ENCODE results near the gene C1orf56.

The C1orf56 gene

GRCh38 chr1:151067185-151067584 lies 19.6 kb downstream of the C1orf56 start:
- no peak overlapping the region for H3K23ac ChIP-seq (ENCODE audit: low read length)
- H3K4me2 ChIP-seq (ENCODE audit: low read length), result no peak overlapping the region
- no CpG with 5 or more reads among the region's 4 CpGs for WGBS (ENCODE audit: extremely low coverage, insufficient coverage, low lambda C conversion rate)
- H3K36me3 ChIP-seq (ENCODE audit: control insufficient read depth, insufficient read depth, low read length), result peaks cover 5% of the 10 kb centered on the region
- H3K18ac ChIP-seq (ENCODE audit: low read length), result no peak overlapping the region
- no peak overlapping the region for H3K4ac ChIP-seq (ENCODE audit: low read depth, low read length)
- no peak overlapping the region for H4K8ac ChIP-seq (ENCODE audit: low read depth, low read length)
- no peak overlapping the region for H3K56ac ChIP-seq (ENCODE audit: low read length)
- H2BK5ac ChIP-seq (ENCODE audit: low read length), result no peak overlapping the region
- H3K4me3 ChIP-seq (ENCODE audit: low read length), result no peak overlapping the region
- peaks cover 37% of the 10 kb centered on the region for H3K79me2 ChIP-seq (ENCODE audit: control insufficient read depth, insufficient read depth, low read length)
- H2BK15ac ChIP-seq (replicated peaks; ENCODE audit: low read depth), result no peak overlapping the region
- H3K27ac ChIP-seq (ENCODE audit: low read depth, low read length), result no peak overlapping the region
- H3K27me3 ChIP-seq (ENCODE audit: insufficient read depth, low read length, poor library complexity), result no peaks in the 10 kb centered on the region
- peaks cover 3% of the 10 kb centered on the region for H3K4me1 ChIP-seq (ENCODE audit: control insufficient read depth, low read depth, low read length)
- DNase-seq, result no peak
- no peak overlapping the region for H4K5ac ChIP-seq (ENCODE audit: low read length)
- H2AK5ac ChIP-seq (ENCODE audit: low read length), result no peak overlapping the region
- H3K79me1 ChIP-seq (ENCODE audit: low read length), result peaks cover 8% of the 10 kb centered on the region
- no peak overlapping the region for H2BK120ac ChIP-seq (ENCODE audit: low read depth, low read length)
- no peak overlapping the region for H3K9ac ChIP-seq (ENCODE audit: low read length)

GRCh38 chr1:151069103-151069486 lies 21.5 kb downstream of the C1orf56 start:
- no peak for DNase-seq
- H2AK5ac ChIP-seq (ENCODE audit: low read length), result no peak overlapping the region
- WGBS (ENCODE audit: extremely low coverage, insufficient coverage, low lambda C conversion rate), result no CpG with 5 or more reads among the region's 5 CpGs
- H3K4ac ChIP-seq (ENCODE audit: low read depth, low read length), result no peak overlapping the region
- H4K8ac ChIP-seq (ENCODE audit: low read depth, low read length), result no peak overlapping the region
- peaks cover 3% of the 10 kb centered on the region for H3K4me1 ChIP-seq (ENCODE audit: control insufficient read depth, low read depth, low read length)
- no peak overlapping the region for H3K4me2 ChIP-seq (ENCODE audit: low read length)
- H3K56ac ChIP-seq (ENCODE audit: low read length), result no peak overlapping the region
- H3K36me3 ChIP-seq (ENCODE audit: control insufficient read depth, insufficient read depth, low read length), result peaks cover 5% of the 10 kb centered on the region
- H3K27ac ChIP-seq (ENCODE audit: low read depth, low read length), result no peak overlapping the region
- H3K9ac ChIP-seq (ENCODE audit: low read length), result no peak overlapping the region
- peaks cover 24% of the 10 kb centered on the region for H3K79me2 ChIP-seq (ENCODE audit: control insufficient read depth, insufficient read depth, low read length)
- no peak overlapping the region for H2BK120ac ChIP-seq (ENCODE audit: low read depth, low read length)
- H3K27me3 ChIP-seq (ENCODE audit: insufficient read depth, low read length, poor library complexity), result no peaks in the 10 kb centered on the region
- no peak overlapping the region for H2BK15ac ChIP-seq (replicated peaks; ENCODE audit: low read depth)
- no peak overlapping the region for H2BK5ac ChIP-seq (ENCODE audit: low read length)
- H4K5ac ChIP-seq (ENCODE audit: low read length), result no peak overlapping the region
- no peak overlapping the region for H3K23ac ChIP-seq (ENCODE audit: low read length)
- H3K18ac ChIP-seq (ENCODE audit: low read length), result no peak overlapping the region
- peaks cover 8% of the 10 kb centered on the region for H3K79me1 ChIP-seq (ENCODE audit: low read length)
- H3K4me3 ChIP-seq (ENCODE audit: low read length), result no peak overlapping the region

- no peak within 1 kb of the TSS for H4K5ac ChIP-seq (ENCODE audit: low read length)
- H3K56ac ChIP-seq (ENCODE audit: low read length), result peak within 1 kb of the TSS; percentile 79
- peak within 1 kb of the TSS; percentile 29 for H3K4me3 ChIP-seq (ENCODE audit: low read length)
- H2BK5ac ChIP-seq (ENCODE audit: low read length), result peak within 1 kb of the TSS; percentile 44
- H2AK5ac ChIP-seq (ENCODE audit: low read length), result no peak within 1 kb of the TSS
- H3K18ac ChIP-seq (ENCODE audit: low read length), result peak within 1 kb of the TSS; percentile 96
- H3K4me1 ChIP-seq (ENCODE audit: control insufficient read depth, low read depth, low read length), result no peaks in the 10 kb centered on the region
- peak within 1 kb of the TSS; percentile 44 for H3K4me2 ChIP-seq (ENCODE audit: low read length)
- peak within 1 kb of the TSS; percentile 55 for H2BK120ac ChIP-seq (ENCODE audit: low read depth, low read length)
- H3K9ac ChIP-seq (ENCODE audit: low read length), result peak within 1 kb of the TSS; percentile 72
- no peak within 1 kb of the TSS for H3K23ac ChIP-seq (ENCODE audit: low read length)
- H3K27ac ChIP-seq (ENCODE audit: low read depth, low read length), result peak within 1 kb of the TSS; percentile 73
- H4K8ac ChIP-seq (ENCODE audit: low read depth, low read length), result peak within 1 kb of the TSS; percentile 77
- H3K4ac ChIP-seq (ENCODE audit: low read depth, low read length), result peak within 1 kb of the TSS; percentile 100
- peaks cover 4% of the 10 kb centered on the region for H3K79me1 ChIP-seq (ENCODE audit: low read length)
- no peak within 1 kb of the TSS for H2BK15ac ChIP-seq (replicated peaks; ENCODE audit: low read depth)
- no peaks in the 10 kb centered on the region for H3K27me3 ChIP-seq (ENCODE audit: insufficient read depth, low read length, poor library complexity)
- H3K79me2 ChIP-seq (ENCODE audit: control insufficient read depth, insufficient read depth, low read length), result peaks cover 12% of the 10 kb centered on the region
- H3K36me3 ChIP-seq (ENCODE audit: control insufficient read depth, insufficient read depth, low read length), result peaks cover 5% of the 10 kb centered on the region
- WGBS (ENCODE audit: extremely low coverage, insufficient coverage, low lambda C conversion rate), result no CpG with 5 or more reads among the region's 50 CpGs
- peak; percentile 98 for DNase-seq
Observed at GRCh38 chr1:151070474-151071276, 23.1 kb downstream of the C1orf56 start, which contains the start of gene GABPB2. TSS of gene GABPB2 (plus strand) at chr1:151070761. CDS start at chr1:151088190, 17,429 bp downstream.

- DNase-seq, result no peak
- Histone ChIP-seq H4K8ac (ENCODE audit: low read depth, low read length) (no peak overlapping the region), H3K36me3 (ENCODE audit: control insufficient read depth, insufficient read depth, low read length) (peaks cover 1% of the 10 kb centered on the region), H3K9ac (ENCODE audit: low read length) (no peak overlapping the region), H3K23ac (ENCODE audit: low read length) (no peak overlapping the region), H3K79me2 (ENCODE audit: control insufficient read depth, insufficient read depth, low read length) (peaks cover 2% of the 10 kb centered on the region), H3K27ac (ENCODE audit: low read depth, low read length) (no peak overlapping the region), H3K18ac (ENCODE audit: low read length) (no peak overlapping the region), H3K56ac (ENCODE audit: low read length) (no peak overlapping the region), H2BK5ac (ENCODE audit: low read length) (no peak overlapping the region), H4K5ac (ENCODE audit: low read length) (no peak overlapping the region), H3K4me3 (ENCODE audit: low read length) (no peak overlapping the region), H3K4me2 (ENCODE audit: low read length) (no peak overlapping the region), H3K79me1 (ENCODE audit: low read length) (peaks cover 1% of the 10 kb centered on the region), H3K4me1 (ENCODE audit: control insufficient read depth, low read depth, low read length) (no peaks in the 10 kb centered on the region), H3K27me3 (ENCODE audit: insufficient read depth, low read length, poor library complexity) (no peaks in the 10 kb centered on the region), H2BK120ac (ENCODE audit: low read depth, low read length) (no peak overlapping the region), H2AK5ac (ENCODE audit: low read length) (no peak overlapping the region), H3K4ac (ENCODE audit: low read depth, low read length) (peak overlapping the region; percentile 6), H2BK15ac (replicated peaks; ENCODE audit: low read depth) (no peak overlapping the region)
- no CpG with 5 or more reads among the region's 13 CpGs for WGBS (ENCODE audit: extremely low coverage, insufficient coverage, low lambda C conversion rate)
Observed at GRCh38 chr1:151072224-151072623, 24.7 kb downstream of the C1orf56 start.

- Histone ChIP-seq H3K4me3 (ENCODE audit: low read length) (no peak overlapping the region), H3K36me3 (ENCODE audit: control insufficient read depth, insufficient read depth, low read length) (no peaks in the 10 kb centered on the region), H3K9ac (ENCODE audit: low read length) (no peak overlapping the region), H3K56ac (ENCODE audit: low read length) (no peak overlapping the region), H3K4me1 (ENCODE audit: control insufficient read depth, low read depth, low read length) (no peaks in the 10 kb centered on the region), H4K5ac (ENCODE audit: low read length) (no peak overlapping the region), H3K4me2 (ENCODE audit: low read length) (no peak overlapping the region), H3K79me2 (ENCODE audit: control insufficient read depth, insufficient read depth, low read length) (no peaks in the 10 kb centered on the region), H2AK5ac (ENCODE audit: low read length) (no peak overlapping the region), H3K4ac (ENCODE audit: low read depth, low read length) (no peak overlapping the region), H2BK5ac (ENCODE audit: low read length) (no peak overlapping the region), H3K18ac (ENCODE audit: low read length) (no peak overlapping the region), H2BK120ac (ENCODE audit: low read depth, low read length) (no peak overlapping the region), H4K8ac (ENCODE audit: low read depth, low read length) (no peak overlapping the region), H3K79me1 (ENCODE audit: low read length) (no peaks in the 10 kb centered on the region), H2BK15ac (replicated peaks; ENCODE audit: low read depth) (no peak overlapping the region), H3K23ac (ENCODE audit: low read length) (no peak overlapping the region), H3K27ac (ENCODE audit: low read depth, low read length) (no peak overlapping the region), H3K27me3 (ENCODE audit: insufficient read depth, low read length, poor library complexity) (no peaks in the 10 kb centered on the region)
- no CpG with 5 or more reads among the region's 4 CpGs for WGBS (ENCODE audit: extremely low coverage, insufficient coverage, low lambda C conversion rate)
- no peak for DNase-seq
Observed at GRCh38 chr1:151085953-151086559, 38.5 kb downstream of the C1orf56 start.
